OCI-LY7 (cell line): Measurements from ENCODE around the gene THRSP. TPM values are rescaled to one million over a fixed set of nuclear protein-coding genes. Genes with fewer than 3 reads are reported as not detected.

Experiments
- BruUV-seq: library from RNA; stranded (reverse); fragments of 400-500 nt; replicated peaks from 2 replicates; lab custom pipeline; 2021; lab: Mats Ljungman, UMichigan
- CTCF ChIA-PET: fragments of 300-600 bp; sonication (Branson Sonifier 250); formaldehyde crosslinking; loops from one replicate; lab custom pipeline; 2022; ENCODE audit warnings: antibody characterized with exemption; ENCODE audit not compliant: unreplicated experiment; lab: Charles Lee
- POLR2A ChIA-PET: fragments of 300-600 bp; sonication (Branson Sonifier 250); formaldehyde crosslinking; loops from one replicate; lab custom pipeline; 2022; ENCODE audit warnings: antibody characterized with exemption; lab: Charles Lee
- DNase-seq: peaks from one replicate; pipeline ENCODE4 v3.0.0-alpha.2; 2015; ENCODE audit warnings: low spot score
- H2AFZ ChIP-seq: fragments of 200-600 bp; sonication (generic), shearing (Covaris generic); 2 replicates; pipeline ENCODE4 v1.6.1; 2014; ENCODE audit warnings: mild to moderate bottlenecking, antibody characterized with exemption, low read length, moderate library complexity
- H3K27ac ChIP-seq: fragments of 200-600 bp; sonication (generic); 2 replicates; pipeline ENCODE4 v1.5.1; 2014; ENCODE audit warnings: mixed run types, low read depth, mild to moderate bottlenecking, moderate library complexity, low read length, inconsistent platforms; ENCODE audit not compliant: poor library complexity, severe bottlenecking
- H3K36me3 ChIP-seq: fragments of 200-600 bp; sonication (generic); 2 replicates; pipeline ENCODE4 v1.6.1; 2014; ENCODE audit warnings: mild to moderate bottlenecking, antibody characterized with exemption, low read length, moderate library complexity, mixed read lengths; ENCODE audit not compliant: insufficient read depth
- H3K4me1 ChIP-seq: fragments of 200-600 bp; sonication (generic); 2 replicates; pipeline ENCODE4 v1.5.1; 2014; ENCODE audit warnings: mild to moderate bottlenecking, low read length; ENCODE audit not compliant: insufficient read depth, poor library complexity, severe bottlenecking
- H3K4me2 ChIP-seq: fragments of 200-600 bp; sonication (generic); 2 replicates; pipeline ENCODE4 v1.6.1; 2014; ENCODE audit warnings: mild to moderate bottlenecking, low read length
- H3K4me3 ChIP-seq: fragments of 200-600 bp; sonication (generic); 2 replicates; pipeline ENCODE4 v1.5.1; 2014; ENCODE audit warnings: mild to moderate bottlenecking, low read depth, low read length; ENCODE audit not compliant: poor library complexity, severe bottlenecking
- H3K79me2 ChIP-seq: fragments of 200-600 bp; sonication (generic); 2 replicates; pipeline ENCODE4 v1.6.1; 2016; ENCODE audit warnings: low read depth, mild to moderate bottlenecking, low read length, moderate library complexity, mixed read lengths; ENCODE audit not compliant: insufficient read depth
- H3K9me2 ChIP-seq: fragments of 200-600 bp; sonication (generic); 2 replicates; pipeline ENCODE4 v1.6.1; 2016; ENCODE audit warnings: mild to moderate bottlenecking, low read length, mixed read lengths; ENCODE audit not compliant: insufficient read depth
- H3K9me3 ChIP-seq: fragments of 200-600 bp; sonication (generic); 2 replicates; pipeline ENCODE4 v1.6.1; 2014; ENCODE audit warnings: mild to moderate bottlenecking, mixed run types, low read length, mixed read lengths
- H4K20me1 ChIP-seq: fragments of 200-600 bp; sonication (generic); 2 replicates; pipeline ENCODE4 v1.6.1; 2014; ENCODE audit warnings: mild to moderate bottlenecking, antibody characterized with exemption, low read length, moderate library complexity, mixed read lengths; ENCODE audit not compliant: insufficient read depth
- EZH2phosphoT487 ChIP-seq: fragments of 200-600 bp; sonication (generic); IDR thresholded peaks from 2 replicates; pipeline ENCODE4 v1.6.1; 2018; ENCODE audit warnings: low read depth, borderline replicate concordance, mild to moderate bottlenecking, mixed run types, antibody characterized with exemption, low read length, moderate library complexity, mixed read lengths
- intact Hi-C: fragments of 100-400 bp; cut with micrococcal nuclease; formaldehyde crosslinking; loops from one replicate; pipeline ENCODE4 v1.10.0; 2022; ENCODE audit not compliant: unreplicated experiment
- total RNA-seq, 2 experiments: library from RNA; depleted of rRNA in 1 of 2; stranded (reverse); fragments of >200 nt in 1 of 2; shearing (Covaris generic) in 1 of 2; gene quantifications; 2 replicates each; pipeline ENCODE4 v1.2.3, GENCODE V29; 2014 to 2022
- TF ChIP-seq, protein P1 (sequence below): fragments of 200-600 bp; sonication (generic); conservative IDR thresholded peaks from 2 replicates; pipeline ENCODE4 v1.5.1; 2014; ENCODE audit warnings: mild to moderate bottlenecking, antibody characterized with exemption, low read length, moderate library complexity, mixed read lengths

Gene THRSP
- total RNA-seq, 2 experiments from 2014 or later, result not detected

DNA sequence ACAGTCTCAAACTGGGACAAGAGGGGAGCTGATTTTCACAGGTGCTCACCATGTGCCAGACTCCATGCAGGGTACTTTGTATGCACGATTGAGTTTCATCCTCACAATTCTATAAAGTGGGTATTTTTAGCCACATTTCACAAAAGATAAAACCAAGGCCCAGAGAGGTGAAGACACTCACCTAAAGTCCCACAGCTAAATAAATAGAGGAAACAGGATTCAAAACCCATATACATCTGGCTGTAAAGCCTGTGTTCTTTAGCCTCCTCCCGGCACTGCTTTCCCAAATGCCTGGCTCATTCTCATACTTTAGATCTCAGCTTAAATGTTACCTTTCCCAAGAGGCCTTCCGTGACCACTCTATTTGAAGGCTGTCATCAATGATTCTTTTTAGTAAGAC, 27.3 kb upstream of the THRSP start:
- POLR2A ChIA-PET, result interaction anchor here (1.0 kb wide), 1 partner anchor 552 kb away, joined by 3 read pairs; no protein-coding TSS in a partner anchor
- no peak overlapping the region for H3K4me2 ChIP-seq

GRCh38 chr11:78037056-78037455, 26.6 kb upstream of the THRSP start:
- no peak for DNase-seq
- H3K4me1 ChIP-seq, result no peaks in the 10 kb centered on the region
- POLR2A ChIA-PET, result interaction anchor here (0.9 kb wide), 1 partner anchor 40 kb away, joined by 3 read pairs; no protein-coding TSS in a partner anchor

More for the DNA sequence above, 27.3 kb upstream of the THRSP start:
- Histone ChIP-seq H3K27ac (no peak overlapping the region), H3K4me3 (no peak overlapping the region), H4K20me1 (no peaks in the 10 kb centered on the region), H3K9me2 (no peaks in the 10 kb centered on the region), H2AFZ (no peak overlapping the region), H3K4me1 (no peaks in the 10 kb centered on the region), H3K79me2 (no peaks in the 10 kb centered on the region), H3K9me3 (no peaks in the 10 kb centered on the region), H3K36me3 (no peaks in the 10 kb centered on the region)
- TF ChIP-seq EZH2phosphoT487, result no peak
- TF ChIP-seq, protein P1, sequence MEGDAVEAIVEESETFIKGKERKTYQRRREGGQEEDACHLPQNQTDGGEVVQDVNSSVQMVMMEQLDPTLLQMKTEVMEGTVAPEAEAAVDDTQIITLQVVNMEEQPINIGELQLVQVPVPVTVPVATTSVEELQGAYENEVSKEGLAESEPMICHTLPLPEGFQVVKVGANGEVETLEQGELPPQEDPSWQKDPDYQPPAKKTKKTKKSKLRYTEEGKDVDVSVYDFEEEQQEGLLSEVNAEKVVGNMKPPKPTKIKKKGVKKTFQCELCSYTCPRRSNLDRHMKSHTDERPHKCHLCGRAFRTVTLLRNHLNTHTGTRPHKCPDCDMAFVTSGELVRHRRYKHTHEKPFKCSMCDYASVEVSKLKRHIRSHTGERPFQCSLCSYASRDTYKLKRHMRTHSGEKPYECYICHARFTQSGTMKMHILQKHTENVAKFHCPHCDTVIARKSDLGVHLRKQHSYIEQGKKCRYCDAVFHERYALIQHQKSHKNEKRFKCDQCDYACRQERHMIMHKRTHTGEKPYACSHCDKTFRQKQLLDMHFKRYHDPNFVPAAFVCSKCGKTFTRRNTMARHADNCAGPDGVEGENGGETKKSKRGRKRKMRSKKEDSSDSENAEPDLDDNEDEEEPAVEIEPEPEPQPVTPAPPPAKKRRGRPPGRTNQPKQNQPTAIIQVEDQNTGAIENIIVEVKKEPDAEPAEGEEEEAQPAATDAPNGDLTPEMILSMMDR, result no peak
- DNase-seq, result no peak
- intact Hi-C loops, result no loop called here
- BruUV-seq, result no TSS peak
- CTCF ChIA-PET, result no interaction called here

More at GRCh38 chr11:78037056-78037455, 26.6 kb upstream of the THRSP start:
- no peaks in the 10 kb centered on the region for H3K9me3 ChIP-seq
- H3K4me3 ChIP-seq, result no peak overlapping the region
- BruUV-seq, result no TSS peak
- intact Hi-C loops, result no loop called here
- no peak overlapping the region for H3K27ac ChIP-seq
- H3K79me2 ChIP-seq, result no peaks in the 10 kb centered on the region
- TF ChIP-seq EZH2phosphoT487, result no peak
- TF ChIP-seq, protein P1, result no peak
- no peaks in the 10 kb centered on the region for H3K9me2 ChIP-seq
- H4K20me1 ChIP-seq, result no peaks in the 10 kb centered on the region
- no peak overlapping the region for H2AFZ ChIP-seq
- CTCF ChIA-PET, result no interaction called here
- no peak overlapping the region for H3K4me2 ChIP-seq
- H3K36me3 ChIP-seq, result no peaks in the 10 kb centered on the region
